Activated T-cell treated with anti-CD3 and anti-CD28 coated beads, Interleukin-2, amount 50 U/mL, for 24 hours (primary cell): ENCODE data around the gene PRAMEF15.
"Not testable (repeated sequence)": the region's sequence is repeated elsewhere in the genome, so short reads cannot be mapped to it uniquely, and the experiment has no call there.

Experiments used
- DNase-seq: peaks from one replicate; pipeline ENCODE4 v3.0.0-alpha.2; 2020
- H3K27ac Mint-ChIP-seq: 2 replicates; pipeline ENCODE4 v1.8.0; 2020; ENCODE audit warnings: mild to moderate bottlenecking, mixed read lengths
- H3K27me3 Mint-ChIP-seq: 2 replicates; pipeline ENCODE4 v1.8.0; 2020; ENCODE audit warnings: mixed read lengths
- H3K36me3 Mint-ChIP-seq: 2 replicates; pipeline ENCODE4 v1.8.0; 2020; ENCODE audit warnings: low read depth, mixed read lengths
- H3K4me1 Mint-ChIP-seq: 2 replicates; pipeline ENCODE4 v1.8.0; 2020; ENCODE audit warnings: low read depth, mixed read lengths
- H3K4me3 Mint-ChIP-seq: 2 replicates; pipeline ENCODE4 v1.8.0; 2020; ENCODE audit warnings: mild to moderate bottlenecking, moderate library complexity, mixed read lengths
- H3K9me3 Mint-ChIP-seq: 2 replicates; pipeline ENCODE4 v1.8.0; 2020; ENCODE audit warnings: mixed read lengths

Gene PRAMEF15

DNA sequence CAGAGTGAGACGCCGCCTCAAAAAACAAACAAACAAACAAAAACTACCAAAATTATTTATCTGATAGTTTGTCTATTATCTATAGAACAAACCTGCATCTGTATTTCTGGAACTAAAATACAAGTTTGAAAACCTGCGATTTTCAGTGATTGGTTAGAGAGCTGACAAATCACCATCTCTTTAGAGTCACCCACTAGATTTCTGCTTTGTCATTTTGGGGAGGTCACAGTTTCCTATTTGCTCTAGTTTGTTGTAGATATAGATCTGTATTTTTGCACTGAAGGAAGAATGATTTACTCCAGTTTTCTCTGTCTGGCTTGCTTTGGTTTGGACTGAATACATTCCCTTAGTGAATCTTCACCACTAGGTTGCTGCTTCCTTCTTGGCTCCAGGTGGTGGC, 51.2 kb downstream of the PRAMEF15 start:
- H3K4me1 Mint-ChIP-seq, H3K27me3 Mint-ChIP-seq, H3K27ac Mint-ChIP-seq, DNase-seq, H3K36me3 Mint-ChIP-seq, H3K9me3 Mint-ChIP-seq, H3K4me3 Mint-ChIP-seq: not testable (repeated sequence)

DNA sequence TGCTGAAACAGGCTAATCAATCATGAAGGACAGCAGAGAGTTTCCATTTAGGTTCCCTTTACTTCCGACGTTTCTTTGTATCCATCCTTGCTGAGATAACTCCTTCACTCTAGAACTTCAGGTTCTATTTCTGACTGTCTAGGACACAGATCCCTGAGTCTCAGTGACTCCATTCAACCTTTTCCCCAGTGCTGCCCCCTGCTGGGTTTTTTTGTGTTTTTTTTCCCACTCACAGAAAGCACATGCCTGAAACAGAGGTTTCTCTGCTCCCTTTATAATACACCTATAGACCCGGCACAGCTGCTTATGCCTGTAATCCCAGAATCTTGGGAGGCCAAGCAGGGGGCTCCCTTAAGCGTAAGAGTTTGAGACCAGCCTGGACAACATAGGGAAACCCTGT, 53.2 kb downstream of the PRAMEF15 start:
- not testable (repeated sequence) for H3K27ac Mint-ChIP-seq, H3K36me3 Mint-ChIP-seq, H3K4me1 Mint-ChIP-seq, H3K9me3 Mint-ChIP-seq, H3K27me3 Mint-ChIP-seq, DNase-seq, H3K4me3 Mint-ChIP-seq
